GF-D8 (cell line): ENCODE data around the gene COL8A1.

Experiments
- DNase-seq: peaks from one replicate; lab custom pipeline; 2025; lab: John Stamatoyannopoulos, UW

COL8A1 gene

DNA sequence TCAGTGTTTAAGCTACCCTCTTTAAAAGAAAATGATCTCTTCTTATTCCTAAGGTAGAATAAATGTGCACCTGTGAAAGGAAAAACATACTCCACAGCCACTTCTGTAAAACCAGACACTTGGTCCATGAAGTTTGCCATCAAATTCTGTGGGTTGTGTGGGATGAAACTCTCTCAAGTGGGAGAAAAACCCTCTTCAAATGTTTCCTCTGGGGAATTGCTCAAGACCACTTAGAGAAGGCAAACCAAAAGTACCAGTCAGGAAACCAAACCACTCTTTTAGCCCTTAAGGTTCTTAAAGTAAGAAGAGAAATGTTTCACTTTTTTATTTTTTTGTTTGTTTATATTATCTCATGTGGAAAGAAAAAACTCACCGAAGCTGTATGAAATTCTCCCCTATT, 1.2 kb downstream of the COL8A1 start:
- DNase-seq = no peak

GRCh38 chr3:99640214-99640851, 1.9 kb downstream of the COL8A1 start:
- DNase-seq = no peak

DNA sequence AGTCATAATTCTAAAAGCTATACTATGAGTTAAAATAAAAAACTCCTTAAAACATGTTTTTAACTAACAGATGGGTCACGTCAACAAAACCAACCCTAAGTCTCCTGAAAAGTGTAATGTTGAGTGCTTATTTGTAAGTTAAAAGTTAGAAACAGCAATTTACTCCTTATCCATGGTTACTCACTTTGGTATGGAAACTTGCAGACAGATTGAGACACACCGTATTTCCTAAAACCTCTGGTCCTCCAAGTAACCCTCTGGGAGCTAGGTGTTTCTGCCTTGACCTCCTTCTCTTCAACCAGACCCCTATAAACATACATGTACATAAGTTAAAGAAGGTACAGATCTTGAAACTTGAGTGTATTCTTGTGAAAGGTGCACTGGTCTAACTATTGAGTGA, 3.1 kb downstream of the COL8A1 start:
- no peak for DNase-seq

DNA sequence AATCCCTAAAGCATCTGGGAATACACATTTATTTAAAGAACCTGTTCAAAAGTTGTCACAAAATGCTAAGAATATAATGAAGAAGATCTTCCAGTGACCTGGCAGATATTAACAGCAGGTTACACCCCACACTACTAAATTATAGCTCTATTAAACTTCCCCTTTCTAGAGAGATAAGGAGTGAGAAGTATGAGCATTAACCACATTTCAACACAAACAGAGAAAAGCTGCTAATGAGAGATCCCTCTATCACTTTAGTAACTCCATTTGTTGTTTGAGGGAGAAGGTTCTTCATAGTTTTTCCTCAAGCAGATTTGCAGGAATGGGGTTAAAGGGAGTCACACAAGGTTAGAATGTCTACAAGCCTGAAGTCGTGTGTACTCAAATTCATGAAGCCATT, 3.6 kb downstream of the COL8A1 start:
- no peak for DNase-seq

- no peak for DNase-seq
Measured at GRCh38 chr3:99644017-99644416, 5.6 kb downstream of the COL8A1 start.

- no peak for DNase-seq
Measured at GRCh38 chr3:99644746-99645145, 6.4 kb downstream of the COL8A1 start.

DNA sequence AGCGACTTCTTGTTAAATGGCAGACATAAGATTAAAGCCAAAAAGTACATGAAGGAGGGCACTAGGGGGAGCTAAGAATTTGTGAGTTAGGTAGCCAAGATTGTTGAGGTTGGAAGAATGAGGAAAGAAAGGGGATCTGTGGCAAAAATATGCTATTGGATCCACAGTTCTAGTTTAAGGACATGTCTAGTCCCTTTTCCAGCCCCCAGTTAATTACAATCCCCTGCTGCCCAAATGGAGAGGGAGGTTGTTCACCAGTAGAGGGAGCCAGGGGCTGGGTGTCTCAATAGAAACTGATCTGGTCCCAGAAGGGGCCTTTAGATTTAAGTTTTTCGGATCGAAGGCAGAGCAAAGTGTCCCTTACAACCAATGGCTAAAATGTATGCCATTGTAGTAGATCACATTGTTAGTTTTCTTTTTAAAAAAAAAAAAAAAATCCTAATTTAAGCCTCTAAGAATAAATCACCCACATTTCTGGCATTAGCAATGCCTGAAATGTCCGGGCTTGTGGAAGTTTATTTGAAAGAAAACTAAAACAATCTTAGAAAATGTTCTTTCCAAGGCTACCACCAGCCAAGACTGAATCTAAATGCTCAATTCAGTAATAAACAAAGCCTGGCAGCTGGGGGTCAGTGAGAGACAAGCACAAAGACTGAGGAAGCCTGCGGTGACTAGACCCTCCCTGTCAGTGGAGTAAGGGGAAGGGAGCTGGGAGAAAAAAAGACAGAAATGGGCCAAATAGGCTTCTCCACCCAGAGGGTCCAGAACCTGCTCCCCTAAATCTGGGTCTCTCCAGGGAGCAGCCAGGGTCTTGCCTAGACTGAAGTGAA, 7.1 kb downstream of the COL8A1 start:
- DNase-seq = no peak

GRCh38 chr3:99646107-99646435, 7.7 kb downstream of the COL8A1 start:
- no peak for DNase-seq

GRCh38 chr3:99647081-99647480, 8.7 kb downstream of the COL8A1 start:
- DNase-seq = no peak

- DNase-seq = no peak
Measured at GRCh38 chr3:99648101-99648500, 9.7 kb downstream of the COL8A1 start.

DNA sequence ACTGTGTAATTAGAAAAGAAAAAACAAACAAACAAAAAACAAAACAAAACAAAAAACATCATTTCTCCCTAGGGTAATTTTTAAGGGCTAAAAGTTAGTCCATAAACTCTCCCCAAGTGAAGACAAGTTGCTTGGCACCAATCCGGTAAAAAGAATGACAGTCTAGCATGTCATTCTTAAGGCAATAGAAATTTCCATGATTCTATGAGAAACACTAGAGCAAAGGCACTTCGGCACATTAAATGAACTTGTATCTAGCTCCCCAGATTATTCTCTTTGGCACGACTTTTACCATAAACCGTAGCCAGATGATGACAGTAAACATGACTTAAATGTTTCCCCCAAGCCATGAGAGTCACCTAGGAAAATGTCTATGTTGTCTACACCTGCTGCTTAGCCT, 10.1 kb downstream of the COL8A1 start:
- no peak for DNase-seq

- no peak for DNase-seq
Measured at GRCh38 chr3:99651531-99651930, 13.1 kb downstream of the COL8A1 start.

GRCh38 chr3:99656624-99657023, 18.2 kb downstream of the COL8A1 start:
- no peak for DNase-seq

DNA sequence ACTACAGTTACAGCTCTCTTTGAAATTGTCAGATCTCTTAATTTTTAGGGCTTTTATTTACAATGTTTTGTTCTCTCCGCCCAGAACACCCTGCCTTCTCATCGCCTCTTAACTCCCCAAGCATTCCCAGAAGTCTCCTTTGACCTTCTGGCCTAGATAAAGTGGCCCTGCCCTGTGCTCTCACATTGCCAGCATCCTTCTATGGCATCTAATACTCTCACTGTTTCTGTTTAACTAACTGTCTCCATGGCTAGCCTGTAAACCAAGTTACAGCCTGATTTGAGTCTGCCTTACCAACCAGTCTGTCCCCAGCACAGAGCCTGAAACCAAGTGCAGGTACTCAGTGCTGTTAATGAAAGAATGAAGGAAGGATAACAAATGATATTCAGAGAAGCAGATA, 19.9 kb downstream of the COL8A1 start:
- DNase-seq = no peak

- DNase-seq = no peak
Measured at GRCh38 chr3:99659032-99659431, 20.6 kb downstream of the COL8A1 start.

DNA sequence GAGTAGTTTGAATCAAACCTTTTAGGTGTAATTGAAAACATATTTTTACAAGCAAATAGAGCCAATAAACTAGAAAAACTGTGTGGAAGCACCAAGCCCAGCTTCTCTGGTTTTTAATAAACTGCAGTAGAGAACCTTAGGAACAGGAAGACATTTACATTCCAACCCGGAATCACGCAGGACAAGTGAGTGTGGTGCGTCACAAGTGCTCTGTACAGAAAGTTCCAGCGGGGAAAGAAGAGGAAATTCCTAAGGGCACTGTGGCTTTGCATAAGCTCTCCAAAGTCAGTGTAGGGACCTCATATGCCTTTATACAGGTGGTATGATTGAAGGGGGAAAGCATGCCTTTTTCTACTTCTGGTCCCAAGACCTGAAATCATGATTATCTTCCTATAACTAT, 21.6 kb downstream of the COL8A1 start:
- DNase-seq = no peak

GRCh38 chr3:99662838-99663570, 24.6 kb downstream of the COL8A1 start:
- no peak for DNase-seq

GRCh38 chr3:99663977-99664376, 25.6 kb downstream of the COL8A1 start:
- DNase-seq = no peak

DNA sequence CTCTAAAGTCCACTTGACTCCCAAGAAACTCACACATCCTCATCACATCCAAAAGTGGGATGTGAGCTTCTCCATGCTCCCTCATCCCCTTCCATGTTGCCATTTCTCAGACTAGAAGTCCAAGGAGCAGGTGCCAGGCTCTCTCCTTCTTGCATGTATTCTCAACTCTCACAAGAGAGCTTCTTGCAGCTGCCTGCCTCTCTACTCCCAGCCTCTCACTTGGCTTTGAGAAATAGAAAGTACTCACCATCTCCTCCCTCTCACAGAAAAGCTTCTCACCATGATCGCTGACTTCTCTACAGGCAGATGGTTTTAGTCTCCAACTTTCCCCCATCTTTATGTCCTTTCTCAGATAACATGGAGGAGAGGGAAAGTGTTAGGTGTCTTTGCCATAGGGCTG, 26.6 kb downstream of the COL8A1 start:
- no peak for DNase-seq

DNA sequence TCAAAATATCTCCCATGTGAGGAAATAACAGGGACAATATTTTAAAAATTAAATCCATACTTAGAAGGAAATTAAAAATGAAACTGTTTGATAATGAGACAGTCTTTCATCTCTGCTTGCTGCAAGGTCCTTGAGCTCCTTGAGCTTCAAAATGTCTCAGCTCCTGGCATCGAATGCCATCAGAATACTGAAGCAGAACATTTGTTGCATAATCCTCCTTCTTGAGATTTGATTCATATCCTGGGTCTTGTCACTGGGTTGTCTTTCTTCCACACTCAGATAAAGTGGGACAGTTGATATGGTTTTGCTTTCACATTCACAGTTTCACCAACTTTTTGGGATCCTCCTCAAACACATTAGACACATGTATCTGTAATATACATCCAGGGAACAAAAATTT, 27.8 kb downstream of the COL8A1 start:
- DNase-seq = no peak

DNA sequence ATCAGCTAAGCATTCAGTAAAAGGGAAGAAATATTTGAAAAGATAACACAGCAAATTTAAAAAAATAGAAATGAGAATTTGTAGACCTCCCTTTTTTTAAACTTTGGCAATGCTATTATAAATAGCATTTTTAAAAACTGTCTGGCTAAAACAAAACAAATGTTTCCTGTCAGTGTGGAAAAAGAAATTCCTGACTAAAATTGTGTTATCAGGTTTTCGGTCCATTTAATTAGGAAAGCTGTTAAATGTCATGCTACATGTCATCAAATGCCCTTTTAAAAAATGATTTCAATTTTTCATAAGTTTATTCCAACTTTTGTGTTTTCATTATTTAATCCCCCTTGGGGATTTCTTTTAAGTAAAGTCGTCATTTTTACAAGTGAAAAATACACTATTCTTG, 29.6 kb downstream of the COL8A1 start:
- DNase-seq = no peak

GRCh38 chr3:99669879-99670555, 31.6 kb downstream of the COL8A1 start:
- no peak for DNase-seq

- no peak for DNase-seq
Measured at GRCh38 chr3:99670556-99670950, 32.2 kb downstream of the COL8A1 start.
